SK-N-SH treated with all-trans-retinoic acid at 6 μM for 48 hours (cell line): Measurements from ENCODE around the gene RNFT1.

Experiments used
- ATAC-seq: fragments of 200-7000 bp; cut with Tn5 transposase; 3 replicates; pipeline ENCODE4 v1.9.1; 2020; ENCODE audit warnings: mild to moderate bottlenecking, moderate library complexity
- CSDC2 ChIP-seq: fragments of 250-450 bp; sonication (Bioruptor Pico); IDR thresholded peaks from 2 replicates; pipeline ENCODE4 v1.5.0; 2020; ENCODE audit warnings: mild to moderate bottlenecking, moderate library complexity
- CSRNP3 ChIP-seq: fragments of 250-450 bp; sonication (Bioruptor Pico); IDR thresholded peaks from 2 replicates; pipeline ENCODE4 v1.5.1; 2021; ENCODE audit warnings: mild to moderate bottlenecking, moderate library complexity
- ESRRG ChIP-seq: fragments of 250-450 bp; sonication (Bioruptor Pico); IDR thresholded peaks from 2 replicates; pipeline ENCODE4 v1.6.1; 2021; ENCODE audit warnings: mild to moderate bottlenecking
- ISL1 ChIP-seq: fragments of 250-450 bp; sonication (Bioruptor Pico); IDR thresholded peaks from 2 replicates; pipeline ENCODE4 v2.1.2; 2022; ENCODE audit warnings: mild to moderate bottlenecking, moderate library complexity
- OSR1 ChIP-seq: fragments of 250-450 bp; sonication (Bioruptor Pico); IDR thresholded peaks from 2 replicates; pipeline ENCODE4 v1.8.0; 2022; ENCODE audit warnings: moderate library complexity, mild to moderate bottlenecking, inconsistent platforms
- PPARA ChIP-seq: fragments of 250-450 bp; sonication (Bioruptor Pico); IDR thresholded peaks from 2 replicates; pipeline ENCODE4 v1.5.0; 2020; ENCODE audit warnings: mild to moderate bottlenecking, borderline replicate concordance
- SNAI2 ChIP-seq: fragments of 250-450 bp; sonication (Bioruptor Pico); IDR thresholded peaks from 2 replicates; pipeline ENCODE4 v1.5.0; 2020; ENCODE audit warnings: mild to moderate bottlenecking, moderate library complexity
- TOX ChIP-seq: fragments of 250-450 bp; sonication (Bioruptor Pico); IDR thresholded peaks from 2 replicates; pipeline ENCODE4 v1.8.0; 2021; ENCODE audit warnings: mild to moderate bottlenecking, moderate library complexity, borderline replicate concordance
- ZC3H10 ChIP-seq: fragments of 250-450 bp; sonication (Bioruptor Pico); IDR thresholded peaks from 2 replicates; pipeline ENCODE4 v1.5.1; 2021; ENCODE audit warnings: mild to moderate bottlenecking, moderate library complexity
- ZFP30 ChIP-seq: fragments of 450-650 bp; formaldehyde crosslinking; IDR thresholded peaks from 2 replicates; pipeline ENCODE4 v1.5.0; 2022; ENCODE audit warnings: mild to moderate bottlenecking, moderate library complexity
- ZNF70 ChIP-seq: fragments of 450-650 bp; formaldehyde crosslinking; IDR thresholded peaks from 2 replicates; pipeline ENCODE4 v1.5.0; 2020; ENCODE audit warnings: mild to moderate bottlenecking, moderate library complexity
- ZNF8 ChIP-seq: fragments of 450-650 bp; formaldehyde crosslinking; IDR thresholded peaks from 2 replicates; pipeline ENCODE4 v1.5.0; 2020; ENCODE audit warnings: mild to moderate bottlenecking, moderate library complexity
- TF ChIP-seq, protein P1 (sequence below): fragments of 250-450 bp; sonication (Bioruptor Pico); IDR thresholded peaks from 2 replicates; pipeline ENCODE4 v1.5.0; 2020; ENCODE audit warnings: mild to moderate bottlenecking, moderate library complexity
- TF ChIP-seq, protein P2 (sequence below): fragments of 250-450 bp; sonication (Bioruptor Pico); IDR thresholded peaks from 2 replicates; pipeline ENCODE4 v1.5.1; 2020; ENCODE audit warnings: low read depth, mild to moderate bottlenecking, moderate library complexity

RNFT1 gene

GRCh38 chr17:59907467-59907866 lies 57.1 kb downstream of the RNFT1 start:
- no peak for TF ChIP-seq SNAI2 (CRISPR knock-in tag)
- TF ChIP-seq ZFP30: no peak
- TF ChIP-seq ESRRG (CRISPR knock-in tag): no peak
- TF ChIP-seq ZNF8: no peak
- TF ChIP-seq PPARA (CRISPR knock-in tag): no peak
- TF ChIP-seq, protein P1, sequence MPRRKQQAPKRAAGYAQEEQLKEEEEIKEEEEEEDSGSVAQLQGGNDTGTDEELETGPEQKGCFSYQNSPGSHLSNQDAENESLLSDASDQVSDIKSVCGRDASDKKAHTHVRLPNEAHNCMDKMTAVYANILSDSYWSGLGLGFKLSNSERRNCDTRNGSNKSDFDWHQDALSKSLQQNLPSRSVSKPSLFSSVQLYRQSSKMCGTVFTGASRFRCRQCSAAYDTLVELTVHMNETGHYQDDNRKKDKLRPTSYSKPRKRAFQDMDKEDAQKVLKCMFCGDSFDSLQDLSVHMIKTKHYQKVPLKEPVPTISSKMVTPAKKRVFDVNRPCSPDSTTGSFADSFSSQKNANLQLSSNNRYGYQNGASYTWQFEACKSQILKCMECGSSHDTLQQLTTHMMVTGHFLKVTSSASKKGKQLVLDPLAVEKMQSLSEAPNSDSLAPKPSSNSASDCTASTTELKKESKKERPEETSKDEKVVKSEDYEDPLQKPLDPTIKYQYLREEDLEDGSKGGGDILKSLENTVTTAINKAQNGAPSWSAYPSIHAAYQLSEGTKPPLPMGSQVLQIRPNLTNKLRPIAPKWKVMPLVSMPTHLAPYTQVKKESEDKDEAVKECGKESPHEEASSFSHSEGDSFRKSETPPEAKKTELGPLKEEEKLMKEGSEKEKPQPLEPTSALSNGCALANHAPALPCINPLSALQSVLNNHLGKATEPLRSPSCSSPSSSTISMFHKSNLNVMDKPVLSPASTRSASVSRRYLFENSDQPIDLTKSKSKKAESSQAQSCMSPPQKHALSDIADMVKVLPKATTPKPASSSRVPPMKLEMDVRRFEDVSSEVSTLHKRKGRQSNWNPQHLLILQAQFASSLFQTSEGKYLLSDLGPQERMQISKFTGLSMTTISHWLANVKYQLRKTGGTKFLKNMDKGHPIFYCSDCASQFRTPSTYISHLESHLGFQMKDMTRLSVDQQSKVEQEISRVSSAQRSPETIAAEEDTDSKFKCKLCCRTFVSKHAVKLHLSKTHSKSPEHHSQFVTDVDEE (CRISPR knock-in tag): no peak
- TF ChIP-seq TOX: no peak
- TF ChIP-seq CSDC2 (CRISPR knock-in tag): no peak
- no peak for TF ChIP-seq CSRNP3 (CRISPR knock-in tag)
- no peak for TF ChIP-seq ZC3H10
- TF ChIP-seq, all 23 proteins: peak for 0
- ATAC-seq: no peak

- no peak for TF ChIP-seq PPARA (CRISPR knock-in tag)
- TF ChIP-seq TOX: no peak
- TF ChIP-seq ESRRG (CRISPR knock-in tag): no peak
- no peak for TF ChIP-seq ISL1 (CRISPR knock-in tag)
- no peak for TF ChIP-seq CSRNP3 (CRISPR knock-in tag)
- TF ChIP-seq, protein P1 (CRISPR knock-in tag): no peak
- no peak for TF ChIP-seq OSR1 (CRISPR knock-in tag)
- no peak for TF ChIP-seq ZNF70 (CRISPR knock-in tag)
- TF ChIP-seq, protein P2, sequence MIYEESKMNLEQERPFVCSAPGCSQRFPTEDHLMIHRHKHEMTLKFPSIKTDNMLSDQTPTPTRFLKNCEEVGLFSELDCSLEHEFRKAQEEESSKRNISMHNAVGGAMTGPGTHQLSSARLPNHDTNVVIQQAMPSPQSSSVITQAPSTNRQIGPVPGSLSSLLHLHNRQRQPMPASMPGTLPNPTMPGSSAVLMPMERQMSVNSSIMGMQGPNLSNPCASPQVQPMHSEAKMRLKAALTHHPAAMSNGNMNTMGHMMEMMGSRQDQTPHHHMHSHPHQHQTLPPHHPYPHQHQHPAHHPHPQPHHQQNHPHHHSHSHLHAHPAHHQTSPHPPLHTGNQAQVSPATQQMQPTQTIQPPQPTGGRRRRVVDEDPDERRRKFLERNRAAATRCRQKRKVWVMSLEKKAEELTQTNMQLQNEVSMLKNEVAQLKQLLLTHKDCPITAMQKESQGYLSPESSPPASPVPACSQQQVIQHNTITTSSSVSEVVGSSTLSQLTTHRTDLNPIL (CRISPR knock-in tag): no peak
- ATAC-seq: no peak
These were observed 61.1 kb downstream of the RNFT1 start for GRCh38 chr17:59903455-59903854.
